K562 (cell line): ENCODE data around the gene TRMT1. TPM values are rescaled to one million over a fixed set of nuclear protein-coding genes. Genes with fewer than 3 reads are reported as not detected.

ENCODE experiments used
- HDAC3 ChIP-seq: fragments of 450-650 bp; IDR thresholded peaks from 2 replicates; pipeline ENCODE4 v1.6.1; 2018; ENCODE audit warnings: borderline replicate concordance, mild to moderate bottlenecking, moderate library complexity; ENCODE audit not compliant: partially characterized antibody
- HNRNPLL ChIP-seq: fragments of 200-400 bp; formaldehyde crosslinking; IDR thresholded peaks from 2 replicates; pipeline ENCODE4 v1.6.1; 2017; ENCODE audit warnings: low read length, low read depth, mild to moderate bottlenecking; ENCODE audit not compliant: poor library complexity, severe bottlenecking
- MBD2 ChIP-seq: sonication (generic); IDR thresholded peaks from 2 replicates; pipeline ENCODE4 v1.6.1; 2016; ENCODE audit warnings: low read depth, borderline replicate concordance
- RAD21 ChIP-seq, 2 experiments: fragments of 250-450 bp in 1 of 2; fragments of 450-650 bp in 1 of 2; sonication (Bioruptor Pico) in 1 of 2; formaldehyde crosslinking in 1 of 2; IDR thresholded peaks in 1 of 2; conservative IDR thresholded peaks in 1 of 2; 2 replicates each; pipeline versions ENCODE4 v1.4.0 to v1.8.0; 2020 to 2022; ENCODE audit warnings: mild to moderate bottlenecking in 2 of 2, moderate library complexity in 1 of 2
- RBM39 ChIP-seq: fragments of 200-400 bp; formaldehyde crosslinking; optimal IDR thresholded peaks from 2 replicates; pipeline ENCODE3; 2018; ENCODE audit warnings: low read depth, low read length
- SMAD4 ChIP-seq: fragments of 250-450 bp; sonication (Bioruptor Pico); conservative IDR thresholded peaks from 2 replicates; pipeline ENCODE4 v1.8.0; 2021; ENCODE audit warnings: inconsistent platforms, mild to moderate bottlenecking, moderate library complexity
- ZEB2 ChIP-seq: fragments of 450-650 bp; IDR thresholded peaks from 2 replicates; pipeline ENCODE4 v1.6.1; 2016
- ZNF75A ChIP-seq: fragments of 450-650 bp; formaldehyde crosslinking; IDR thresholded peaks from 2 replicates; pipeline ENCODE4 v1.4.0; 2020; ENCODE audit warnings: mild to moderate bottlenecking
- polyA plus RNA-seq, 8 experiments: library from polyadenylated mRNA; depleted of rRNA in 4 of 8; stranded (reverse) in 5 of 8; unstranded in 3 of 8; fragments of >200 nt; fragmentation: Nextera tagmentation in 2 of 8; fragmentation: Illumina TruSeq in 1 of 8; extraction: Ambion mirVana in 2 of 8; extraction: Trizol in 1 of 8; gene quantifications; 2 replicates each; pipeline versions ENCODE4 v1.2.1 to v1.2.3, GENCODE V29; 2011 to 2014; ENCODE audit warnings: inconsistent platforms in 1 of 8, missing spikeins in 1 of 8
- total RNA-seq, 7 experiments: library from RNA; depleted of rRNA in 6 of 7; stranded (reverse); fragments of >200 nt in 6 of 7; fragmentation: Illumina TruSeq in 2 of 7; extraction: Trizol in 2 of 7; gene quantifications; 2 replicates each; pipeline versions ENCODE4 v1.2.1 to v1.2.3, GENCODE V29; 2011 to 2021; ENCODE audit warnings: low replicate concordance in 1 of 7
- TF ChIP-seq, protein P1 (sequence below): fragments of 450-650 bp; IDR thresholded peaks from 2 replicates; pipeline ENCODE4 v1.6.1; 2016; ENCODE audit warnings: borderline replicate concordance
- TF ChIP-seq, protein P2 (sequence below): fragments of 450-650 bp; IDR thresholded peaks from 2 replicates; pipeline ENCODE4 v1.6.1; 2016; ENCODE audit warnings: mild to moderate bottlenecking, moderate library complexity
- TF ChIP-seq, protein P3 (sequence below), 3 experiments: fragments of 200-800 bp in 1 of 3; sonication (Bioruptor generic) in 1 of 3; sonication (generic) in 1 of 3; formaldehyde crosslinking in 1 of 3; IDR thresholded peaks; 2 replicates each; pipeline versions ENCODE4 v1.6.1 to v1.8.0; 2016 to 2022; ENCODE audit warnings: mild to moderate bottlenecking in 2 of 3, missing compliant biosample characterization in 2 of 3, missing genetic modification characterization in 2 of 3, missing genetic modification reagents in 1 of 3

TRMT1 gene
- total and polyA plus RNA-seq, 9 of the 15 experiments (the other 6 are each of a cell fraction or from before 2014, with no cell fraction given): 5.8 to 158 (median 54.3) TPM

GRCh38 chr19:13163609-13164342, 47.2 kb upstream of the TRMT1 start (continued):
- peak; percentile 27; the same call in 1 of the 2 replicates for TF ChIP-seq MBD2
- peak; percentile 15 for TF ChIP-seq HDAC3
- peak; percentile 64 for TF ChIP-seq RBM39
- TF ChIP-seq RAD21 (CRISPR knock-in tag; conservative IDR thresholded peaks at IDR 0.05 in 1 of 2, IDR thresholded peaks at IDR 0.05 in 1 of 2): 0 out of 4 replicates have a peak, but pooled peaks of 1 of the 2 experiments have one; percentile 6
- peak; percentile 72 for TF ChIP-seq SMAD4 (CRISPR knock-in tag)
- peak; percentile 1 for TF ChIP-seq HNRNPLL
- TF ChIP-seq, protein P1, sequence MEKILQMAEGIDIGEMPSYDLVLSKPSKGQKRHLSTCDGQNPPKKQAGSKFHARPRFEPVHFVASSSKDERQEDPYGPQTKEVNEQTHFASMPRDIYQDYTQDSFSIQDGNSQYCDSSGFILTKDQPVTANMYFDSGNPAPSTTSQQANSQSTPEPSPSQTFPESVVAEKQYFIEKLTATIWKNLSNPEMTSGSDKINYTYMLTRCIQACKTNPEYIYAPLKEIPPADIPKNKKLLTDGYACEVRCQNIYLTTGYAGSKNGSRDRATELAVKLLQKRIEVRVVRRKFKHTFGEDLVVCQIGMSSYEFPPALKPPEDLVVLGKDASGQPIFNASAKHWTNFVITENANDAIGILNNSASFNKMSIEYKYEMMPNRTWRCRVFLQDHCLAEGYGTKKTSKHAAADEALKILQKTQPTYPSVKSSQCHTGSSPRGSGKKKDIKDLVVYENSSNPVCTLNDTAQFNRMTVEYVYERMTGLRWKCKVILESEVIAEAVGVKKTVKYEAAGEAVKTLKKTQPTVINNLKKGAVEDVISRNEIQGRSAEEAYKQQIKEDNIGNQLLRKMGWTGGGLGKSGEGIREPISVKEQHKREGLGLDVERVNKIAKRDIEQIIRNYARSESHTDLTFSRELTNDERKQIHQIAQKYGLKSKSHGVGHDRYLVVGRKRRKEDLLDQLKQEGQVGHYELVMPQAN: no peak
- TF ChIP-seq ZNF75A (CRISPR knock-in tag): no peak
- no peak for TF ChIP-seq ZEB2
- TF ChIP-seq, protein P2, sequence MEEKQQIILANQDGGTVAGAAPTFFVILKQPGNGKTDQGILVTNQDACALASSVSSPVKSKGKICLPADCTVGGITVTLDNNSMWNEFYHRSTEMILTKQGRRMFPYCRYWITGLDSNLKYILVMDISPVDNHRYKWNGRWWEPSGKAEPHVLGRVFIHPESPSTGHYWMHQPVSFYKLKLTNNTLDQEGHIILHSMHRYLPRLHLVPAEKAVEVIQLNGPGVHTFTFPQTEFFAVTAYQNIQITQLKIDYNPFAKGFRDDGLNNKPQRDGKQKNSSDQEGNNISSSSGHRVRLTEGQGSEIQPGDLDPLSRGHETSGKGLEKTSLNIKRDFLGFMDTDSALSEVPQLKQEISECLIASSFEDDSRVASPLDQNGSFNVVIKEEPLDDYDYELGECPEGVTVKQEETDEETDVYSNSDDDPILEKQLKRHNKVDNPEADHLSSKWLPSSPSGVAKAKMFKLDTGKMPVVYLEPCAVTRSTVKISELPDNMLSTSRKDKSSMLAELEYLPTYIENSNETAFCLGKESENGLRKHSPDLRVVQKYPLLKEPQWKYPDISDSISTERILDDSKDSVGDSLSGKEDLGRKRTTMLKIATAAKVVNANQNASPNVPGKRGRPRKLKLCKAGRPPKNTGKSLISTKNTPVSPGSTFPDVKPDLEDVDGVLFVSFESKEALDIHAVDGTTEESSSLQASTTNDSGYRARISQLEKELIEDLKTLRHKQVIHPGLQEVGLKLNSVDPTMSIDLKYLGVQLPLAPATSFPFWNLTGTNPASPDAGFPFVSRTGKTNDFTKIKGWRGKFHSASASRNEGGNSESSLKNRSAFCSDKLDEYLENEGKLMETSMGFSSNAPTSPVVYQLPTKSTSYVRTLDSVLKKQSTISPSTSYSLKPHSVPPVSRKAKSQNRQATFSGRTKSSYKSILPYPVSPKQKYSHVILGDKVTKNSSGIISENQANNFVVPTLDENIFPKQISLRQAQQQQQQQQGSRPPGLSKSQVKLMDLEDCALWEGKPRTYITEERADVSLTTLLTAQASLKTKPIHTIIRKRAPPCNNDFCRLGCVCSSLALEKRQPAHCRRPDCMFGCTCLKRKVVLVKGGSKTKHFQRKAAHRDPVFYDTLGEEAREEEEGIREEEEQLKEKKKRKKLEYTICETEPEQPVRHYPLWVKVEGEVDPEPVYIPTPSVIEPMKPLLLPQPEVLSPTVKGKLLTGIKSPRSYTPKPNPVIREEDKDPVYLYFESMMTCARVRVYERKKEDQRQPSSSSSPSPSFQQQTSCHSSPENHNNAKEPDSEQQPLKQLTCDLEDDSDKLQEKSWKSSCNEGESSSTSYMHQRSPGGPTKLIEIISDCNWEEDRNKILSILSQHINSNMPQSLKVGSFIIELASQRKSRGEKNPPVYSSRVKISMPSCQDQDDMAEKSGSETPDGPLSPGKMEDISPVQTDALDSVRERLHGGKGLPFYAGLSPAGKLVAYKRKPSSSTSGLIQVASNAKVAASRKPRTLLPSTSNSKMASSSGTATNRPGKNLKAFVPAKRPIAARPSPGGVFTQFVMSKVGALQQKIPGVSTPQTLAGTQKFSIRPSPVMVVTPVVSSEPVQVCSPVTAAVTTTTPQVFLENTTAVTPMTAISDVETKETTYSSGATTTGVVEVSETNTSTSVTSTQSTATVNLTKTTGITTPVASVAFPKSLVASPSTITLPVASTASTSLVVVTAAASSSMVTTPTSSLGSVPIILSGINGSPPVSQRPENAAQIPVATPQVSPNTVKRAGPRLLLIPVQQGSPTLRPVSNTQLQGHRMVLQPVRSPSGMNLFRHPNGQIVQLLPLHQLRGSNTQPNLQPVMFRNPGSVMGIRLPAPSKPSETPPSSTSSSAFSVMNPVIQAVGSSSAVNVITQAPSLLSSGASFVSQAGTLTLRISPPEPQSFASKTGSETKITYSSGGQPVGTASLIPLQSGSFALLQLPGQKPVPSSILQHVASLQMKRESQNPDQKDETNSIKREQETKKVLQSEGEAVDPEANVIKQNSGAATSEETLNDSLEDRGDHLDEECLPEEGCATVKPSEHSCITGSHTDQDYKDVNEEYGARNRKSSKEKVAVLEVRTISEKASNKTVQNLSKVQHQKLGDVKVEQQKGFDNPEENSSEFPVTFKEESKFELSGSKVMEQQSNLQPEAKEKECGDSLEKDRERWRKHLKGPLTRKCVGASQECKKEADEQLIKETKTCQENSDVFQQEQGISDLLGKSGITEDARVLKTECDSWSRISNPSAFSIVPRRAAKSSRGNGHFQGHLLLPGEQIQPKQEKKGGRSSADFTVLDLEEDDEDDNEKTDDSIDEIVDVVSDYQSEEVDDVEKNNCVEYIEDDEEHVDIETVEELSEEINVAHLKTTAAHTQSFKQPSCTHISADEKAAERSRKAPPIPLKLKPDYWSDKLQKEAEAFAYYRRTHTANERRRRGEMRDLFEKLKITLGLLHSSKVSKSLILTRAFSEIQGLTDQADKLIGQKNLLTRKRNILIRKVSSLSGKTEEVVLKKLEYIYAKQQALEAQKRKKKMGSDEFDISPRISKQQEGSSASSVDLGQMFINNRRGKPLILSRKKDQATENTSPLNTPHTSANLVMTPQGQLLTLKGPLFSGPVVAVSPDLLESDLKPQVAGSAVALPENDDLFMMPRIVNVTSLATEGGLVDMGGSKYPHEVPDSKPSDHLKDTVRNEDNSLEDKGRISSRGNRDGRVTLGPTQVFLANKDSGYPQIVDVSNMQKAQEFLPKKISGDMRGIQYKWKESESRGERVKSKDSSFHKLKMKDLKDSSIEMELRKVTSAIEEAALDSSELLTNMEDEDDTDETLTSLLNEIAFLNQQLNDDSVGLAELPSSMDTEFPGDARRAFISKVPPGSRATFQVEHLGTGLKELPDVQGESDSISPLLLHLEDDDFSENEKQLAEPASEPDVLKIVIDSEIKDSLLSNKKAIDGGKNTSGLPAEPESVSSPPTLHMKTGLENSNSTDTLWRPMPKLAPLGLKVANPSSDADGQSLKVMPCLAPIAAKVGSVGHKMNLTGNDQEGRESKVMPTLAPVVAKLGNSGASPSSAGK: peak; percentile 22
- TF ChIP-seq, protein P3, sequence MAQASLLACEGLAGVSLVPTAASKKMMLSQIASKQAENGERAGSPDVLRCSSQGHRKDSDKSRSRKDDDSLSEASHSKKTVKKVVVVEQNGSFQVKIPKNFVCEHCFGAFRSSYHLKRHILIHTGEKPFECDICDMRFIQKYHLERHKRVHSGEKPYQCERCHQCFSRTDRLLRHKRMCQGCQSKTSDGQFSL (CRISPR knock-in tag; IDR thresholded peaks at IDR 0.05): no peak; the same call in none of the 2 replicates
- TF ChIP-seq, protein P3 (tag; IDR thresholded peaks at IDR 0.05): peak in 1 of 2 experiments; percentile 82; a peak in 2 of 4 replicates
